Measurements from ENCODE around the gene NFE2.
A peak's percentile ranks its signal among the peaks of the same experiment; 100 is the strongest.

DNA sequence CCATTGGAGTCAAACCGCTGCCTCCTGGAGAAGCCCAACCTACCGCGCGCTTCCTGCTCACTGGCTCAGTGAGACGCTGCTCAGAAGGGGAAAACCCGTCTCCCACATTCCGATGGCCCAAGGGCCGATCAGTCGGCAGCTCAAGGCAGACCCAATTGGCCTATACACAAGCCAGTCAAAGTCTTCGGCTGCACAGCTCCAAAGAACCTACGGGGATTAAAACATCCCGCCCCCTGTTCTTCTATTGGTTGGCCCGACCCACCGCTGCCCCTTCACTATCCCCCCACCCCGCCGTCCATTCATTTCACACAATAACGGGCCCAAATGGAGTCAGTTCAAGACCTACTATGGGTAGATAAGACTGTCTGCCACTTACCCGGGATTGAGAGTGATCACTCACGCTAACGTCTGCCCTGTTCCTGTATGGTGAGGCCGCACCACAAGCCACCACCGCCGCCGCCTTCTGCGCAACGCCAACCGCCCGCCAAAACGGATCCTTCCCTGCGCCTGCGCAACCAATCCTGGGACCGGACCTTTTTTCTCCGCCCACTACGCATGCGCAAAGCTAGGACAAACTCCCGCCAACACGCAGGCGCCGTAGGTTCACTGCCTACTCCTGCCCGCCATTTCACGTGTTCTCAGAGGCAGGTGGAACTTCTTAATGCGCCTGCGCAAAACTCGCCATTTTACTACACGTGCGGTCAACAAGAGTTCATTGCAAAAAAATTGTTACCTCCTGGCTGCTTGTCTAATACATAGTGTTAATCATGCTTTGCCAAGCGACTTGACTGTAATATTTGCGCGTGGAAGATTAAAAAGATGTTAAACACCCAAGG is 21.0 kb downstream of the NFE2 start, which contains the start of gene CBX5:
- TF ChIP-seq, protein P1, sequence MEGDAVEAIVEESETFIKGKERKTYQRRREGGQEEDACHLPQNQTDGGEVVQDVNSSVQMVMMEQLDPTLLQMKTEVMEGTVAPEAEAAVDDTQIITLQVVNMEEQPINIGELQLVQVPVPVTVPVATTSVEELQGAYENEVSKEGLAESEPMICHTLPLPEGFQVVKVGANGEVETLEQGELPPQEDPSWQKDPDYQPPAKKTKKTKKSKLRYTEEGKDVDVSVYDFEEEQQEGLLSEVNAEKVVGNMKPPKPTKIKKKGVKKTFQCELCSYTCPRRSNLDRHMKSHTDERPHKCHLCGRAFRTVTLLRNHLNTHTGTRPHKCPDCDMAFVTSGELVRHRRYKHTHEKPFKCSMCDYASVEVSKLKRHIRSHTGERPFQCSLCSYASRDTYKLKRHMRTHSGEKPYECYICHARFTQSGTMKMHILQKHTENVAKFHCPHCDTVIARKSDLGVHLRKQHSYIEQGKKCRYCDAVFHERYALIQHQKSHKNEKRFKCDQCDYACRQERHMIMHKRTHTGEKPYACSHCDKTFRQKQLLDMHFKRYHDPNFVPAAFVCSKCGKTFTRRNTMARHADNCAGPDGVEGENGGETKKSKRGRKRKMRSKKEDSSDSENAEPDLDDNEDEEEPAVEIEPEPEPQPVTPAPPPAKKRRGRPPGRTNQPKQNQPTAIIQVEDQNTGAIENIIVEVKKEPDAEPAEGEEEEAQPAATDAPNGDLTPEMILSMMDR (IDR thresholded peaks at IDR 0.05): peak in 1 of 5 experiments; percentile 33
- TF ChIP-seq POLR2A (IDR thresholded peaks at IDR 0.05) (peak; percentile 59 to 90), EP300 (IDR thresholded peaks at IDR 0.05) (peak in 1 of 2 donors; percentile 95)

Data from tibial nerve (tissue), 4 donors.